SK-N-SH (cell line): ENCODE results near the gene FASLG.

Experiments used
- EZH2phosphoT487 ChIP-seq: fragments of 200-600 bp; sonication (generic); IDR thresholded peaks from 2 replicates; pipeline ENCODE4 v1.6.1; 2017; ENCODE audit warnings: low read depth, mixed run types, mild to moderate bottlenecking, antibody characterized with exemption, moderate library complexity, borderline replicate concordance
- FOXJ3 ChIP-seq: sonication (generic); formaldehyde crosslinking; IDR thresholded peaks from 2 replicates; pipeline ENCODE4 v1.5.1; 2020; ENCODE audit warnings: mild to moderate bottlenecking, missing genetic modification reagents
- GABPA ChIP-seq: IDR thresholded peaks from 2 replicates; pipeline ENCODE4 v1.4.0; 2012; ENCODE audit warnings: low read depth, mild to moderate bottlenecking
- MXI1 ChIP-seq: IDR thresholded peaks from 2 replicates; pipeline ENCODE4 v1.6.1; 2012; ENCODE audit warnings: mild to moderate bottlenecking, low read depth, low read length, improper control_type of control experiment
- NFIC ChIP-seq: IDR thresholded peaks from 2 replicates; pipeline ENCODE4 v1.4.0; 2012; ENCODE audit warnings: borderline replicate concordance
- RAD21 ChIP-seq: IDR thresholded peaks from 2 replicates; pipeline ENCODE4 v1.6.1; 2012; ENCODE audit warnings: mild to moderate bottlenecking, low read length
- SMC3 ChIP-seq: IDR thresholded peaks from 2 replicates; pipeline ENCODE4 v1.6.1; 2012; ENCODE audit warnings: low read depth, low read length, improper control_type of control experiment
- TAF1 ChIP-seq: IDR thresholded peaks from 2 replicates; pipeline ENCODE4 v1.6.1; 2012; ENCODE audit warnings: low read depth, mild to moderate bottlenecking, low read length, moderate library complexity, borderline replicate concordance
- TF ChIP-seq, protein P1 (sequence below): fragments of 200-600 bp; sonication (generic); IDR thresholded peaks from 2 replicates; pipeline ENCODE4 v1.6.1; 2017; ENCODE audit warnings: antibody characterized with exemption, mild to moderate bottlenecking, moderate library complexity
- TF ChIP-seq, protein P2 (sequence below): fragments of 150-350 bp; IDR thresholded peaks from 2 replicates; pipeline ENCODE4 v1.6.1; 2016; ENCODE audit warnings: mild to moderate bottlenecking, low read depth, low read length
- TF ChIP-seq, protein P3 (sequence below): fragments of 150-350 bp; IDR thresholded peaks from 2 replicates; pipeline ENCODE4 v1.6.1; 2017; ENCODE audit warnings: antibody characterized with exemption, low read length, low read depth, borderline replicate concordance

DNA sequence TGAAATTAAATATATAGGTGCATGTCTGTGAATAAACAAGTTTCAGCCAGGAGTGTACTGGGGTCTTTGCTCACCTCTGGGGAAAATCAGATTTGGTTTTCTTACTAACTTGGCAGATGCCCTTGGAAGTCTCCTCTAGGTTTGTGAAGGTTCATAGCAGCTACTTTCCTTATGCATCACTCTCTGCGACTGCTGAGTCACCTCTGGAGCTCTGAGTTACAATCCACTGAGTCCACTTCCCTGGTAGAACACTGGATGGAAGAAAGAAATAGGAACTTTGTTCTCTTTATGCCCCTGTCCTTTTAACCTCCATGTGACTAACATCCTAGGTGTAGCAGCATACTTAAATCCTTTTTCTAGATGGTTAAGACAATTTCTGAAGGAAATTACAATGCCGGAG lies 4.4 kb upstream of the FASLG start:
- TF ChIP-seq EZH2phosphoT487: no peak
- TF ChIP-seq, protein P1, sequence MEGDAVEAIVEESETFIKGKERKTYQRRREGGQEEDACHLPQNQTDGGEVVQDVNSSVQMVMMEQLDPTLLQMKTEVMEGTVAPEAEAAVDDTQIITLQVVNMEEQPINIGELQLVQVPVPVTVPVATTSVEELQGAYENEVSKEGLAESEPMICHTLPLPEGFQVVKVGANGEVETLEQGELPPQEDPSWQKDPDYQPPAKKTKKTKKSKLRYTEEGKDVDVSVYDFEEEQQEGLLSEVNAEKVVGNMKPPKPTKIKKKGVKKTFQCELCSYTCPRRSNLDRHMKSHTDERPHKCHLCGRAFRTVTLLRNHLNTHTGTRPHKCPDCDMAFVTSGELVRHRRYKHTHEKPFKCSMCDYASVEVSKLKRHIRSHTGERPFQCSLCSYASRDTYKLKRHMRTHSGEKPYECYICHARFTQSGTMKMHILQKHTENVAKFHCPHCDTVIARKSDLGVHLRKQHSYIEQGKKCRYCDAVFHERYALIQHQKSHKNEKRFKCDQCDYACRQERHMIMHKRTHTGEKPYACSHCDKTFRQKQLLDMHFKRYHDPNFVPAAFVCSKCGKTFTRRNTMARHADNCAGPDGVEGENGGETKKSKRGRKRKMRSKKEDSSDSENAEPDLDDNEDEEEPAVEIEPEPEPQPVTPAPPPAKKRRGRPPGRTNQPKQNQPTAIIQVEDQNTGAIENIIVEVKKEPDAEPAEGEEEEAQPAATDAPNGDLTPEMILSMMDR: no peak
- no peak for TF ChIP-seq TAF1
- TF ChIP-seq FOXJ3 (CRISPR knock-in tag): no peak
- TF ChIP-seq, protein P2, sequence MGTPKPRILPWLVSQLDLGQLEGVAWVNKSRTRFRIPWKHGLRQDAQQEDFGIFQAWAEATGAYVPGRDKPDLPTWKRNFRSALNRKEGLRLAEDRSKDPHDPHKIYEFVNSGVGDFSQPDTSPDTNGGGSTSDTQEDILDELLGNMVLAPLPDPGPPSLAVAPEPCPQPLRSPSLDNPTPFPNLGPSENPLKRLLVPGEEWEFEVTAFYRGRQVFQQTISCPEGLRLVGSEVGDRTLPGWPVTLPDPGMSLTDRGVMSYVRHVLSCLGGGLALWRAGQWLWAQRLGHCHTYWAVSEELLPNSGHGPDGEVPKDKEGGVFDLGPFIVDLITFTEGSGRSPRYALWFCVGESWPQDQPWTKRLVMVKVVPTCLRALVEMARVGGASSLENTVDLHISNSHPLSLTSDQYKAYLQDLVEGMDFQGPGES: no peak
- TF ChIP-seq, protein P3, sequence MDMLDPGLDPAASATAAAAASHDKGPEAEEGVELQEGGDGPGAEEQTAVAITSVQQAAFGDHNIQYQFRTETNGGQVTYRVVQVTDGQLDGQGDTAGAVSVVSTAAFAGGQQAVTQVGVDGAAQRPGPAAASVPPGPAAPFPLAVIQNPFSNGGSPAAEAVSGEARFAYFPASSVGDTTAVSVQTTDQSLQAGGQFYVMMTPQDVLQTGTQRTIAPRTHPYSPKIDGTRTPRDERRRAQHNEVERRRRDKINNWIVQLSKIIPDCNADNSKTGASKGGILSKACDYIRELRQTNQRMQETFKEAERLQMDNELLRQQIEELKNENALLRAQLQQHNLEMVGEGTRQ: no peak
- no peak for TF ChIP-seq MXI1
- TF ChIP-seq GABPA: no peak
- TF ChIP-seq SMC3: no peak
- TF ChIP-seq RAD21: no peak
- peak; percentile 57; the same call in 1 of the 2 replicates for TF ChIP-seq NFIC
